Fibroblast of peridontal ligament (primary cell): Measurements from ENCODE around the gene PRICKLE2.
A peak's percentile ranks its signal among the peaks of the same experiment; 100 is the strongest.

Source experiments
- DNase-seq: peaks from one replicate; pipeline ENCODE4 v3.0.0-alpha.2; 2010; ENCODE audit errors: extremely low read depth

The PRICKLE2 gene

DNA sequence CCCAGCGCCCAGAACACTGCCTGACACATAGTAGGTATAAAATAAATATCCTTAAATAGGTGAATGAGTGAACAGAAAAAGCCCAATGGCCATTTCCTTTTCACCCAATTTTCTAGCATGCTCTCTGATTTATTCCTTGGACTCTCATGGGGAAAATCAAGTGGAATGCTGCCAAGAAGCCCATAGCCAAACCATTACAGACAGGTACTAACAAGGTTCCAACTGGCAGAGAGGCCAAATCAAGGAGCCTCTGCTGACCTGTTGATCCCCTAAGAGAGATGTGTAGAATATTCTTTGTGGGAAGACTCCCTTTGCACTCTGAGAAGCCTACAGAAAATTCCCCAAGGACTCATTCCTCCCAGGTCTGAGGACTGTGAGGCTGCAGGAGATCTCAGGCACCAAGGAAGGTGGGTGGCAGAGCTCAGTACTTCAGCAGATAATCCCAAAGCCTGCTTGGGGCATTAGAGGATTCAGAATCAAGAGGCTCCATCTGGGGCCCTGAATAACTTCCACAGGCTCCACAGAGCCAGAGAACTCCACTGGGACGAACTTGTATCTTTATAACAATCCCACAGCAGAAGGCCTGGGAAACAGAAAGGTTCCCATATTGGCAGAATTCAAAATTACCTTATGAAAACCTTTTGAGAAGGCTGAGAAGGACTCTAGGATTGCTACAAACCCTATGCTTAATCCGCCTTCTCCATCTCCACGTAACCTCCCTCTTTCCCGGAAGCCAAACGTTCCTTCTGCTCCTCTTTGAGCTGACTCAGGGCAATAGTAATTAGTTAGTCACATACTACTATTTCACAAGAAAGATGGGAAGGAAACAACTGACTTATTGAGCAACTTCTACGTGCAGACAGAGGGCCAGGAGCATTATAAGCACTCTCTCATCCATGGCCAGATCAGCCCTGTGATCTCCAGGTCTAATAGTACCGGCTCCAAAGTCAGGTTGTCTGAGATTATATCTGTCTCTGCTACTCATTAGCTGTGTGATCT lies 34.5 kb downstream of the PRICKLE2 start:
- peak; percentile 89 for DNase-seq

DNA sequence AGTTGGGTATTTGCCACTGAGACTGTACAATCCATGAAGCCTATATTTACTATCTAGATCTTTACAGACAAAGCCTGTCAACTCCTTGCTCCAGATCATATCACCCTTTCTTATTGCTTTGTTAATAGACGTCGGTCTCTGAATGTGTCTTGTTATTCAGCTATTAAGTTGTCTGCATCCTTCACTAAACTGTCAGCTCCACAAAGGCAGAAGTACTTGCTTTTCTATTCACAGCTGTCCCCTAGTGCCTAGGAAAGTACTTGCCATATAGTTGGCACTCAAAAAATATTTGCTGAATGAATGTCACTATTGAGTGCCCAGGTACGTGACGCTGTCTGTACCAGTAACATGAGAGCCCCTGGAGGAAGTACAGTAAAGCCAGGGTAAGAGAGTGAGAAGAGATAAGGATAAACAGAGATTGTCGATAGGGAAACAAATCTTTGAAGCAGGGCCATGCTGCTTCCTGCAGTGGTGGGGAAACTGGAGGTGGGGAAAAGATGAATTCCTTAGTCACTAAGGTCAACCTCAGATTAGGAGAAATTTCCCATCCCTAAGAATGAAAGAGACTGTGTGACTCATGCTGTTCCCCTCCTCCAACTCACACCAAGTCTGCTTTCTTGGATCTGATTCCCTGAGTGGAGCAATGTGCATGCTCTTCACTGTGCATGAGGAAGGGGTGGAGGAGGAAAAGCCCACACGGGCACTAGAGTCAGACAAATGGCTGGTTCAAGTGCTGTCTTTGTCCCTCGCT lies 36.3 kb downstream of the PRICKLE2 start:
- peak; percentile 86 for DNase-seq

DNA sequence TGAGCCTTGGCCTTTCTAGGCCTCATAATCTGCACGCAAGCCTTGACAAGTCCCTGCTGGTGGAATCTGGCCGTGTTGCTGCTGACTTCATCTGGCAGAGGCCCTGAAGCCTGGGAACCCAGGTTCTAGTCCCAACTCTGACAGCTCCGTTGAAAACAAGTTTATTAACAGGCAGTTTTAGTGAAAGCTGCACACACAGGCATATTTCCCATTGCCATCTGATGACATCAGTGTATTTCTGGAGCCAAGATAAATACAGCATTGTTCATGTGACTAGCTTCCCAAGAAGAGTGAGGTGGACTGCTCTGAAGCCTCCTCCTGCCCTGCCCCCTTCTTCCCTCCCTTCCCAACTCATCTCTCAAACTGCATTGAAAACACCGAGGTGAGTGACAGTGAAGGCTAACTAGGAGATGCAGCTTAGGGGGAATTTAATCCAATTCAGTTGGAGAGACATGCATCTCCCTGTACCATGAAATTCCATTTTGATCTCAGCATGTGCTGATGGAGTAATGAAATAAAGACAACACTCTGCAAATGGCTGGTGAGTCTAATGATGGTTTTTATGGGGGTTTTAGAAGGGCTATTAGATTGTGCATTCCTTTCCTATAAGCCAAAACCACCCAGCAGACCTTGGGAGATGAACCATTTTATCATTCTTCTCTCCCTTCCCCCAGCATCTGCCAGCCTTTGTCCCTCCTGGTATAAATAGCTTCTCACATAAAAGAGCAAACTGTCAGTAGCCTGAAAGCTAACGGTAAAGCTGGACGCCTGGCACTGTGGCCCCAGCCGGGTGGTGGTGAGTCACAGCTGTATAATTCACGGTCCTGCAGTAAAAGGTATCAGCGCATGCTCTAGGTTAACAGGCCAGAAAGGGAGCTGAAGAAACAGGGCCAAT lies 38.0 kb downstream of the PRICKLE2 start:
- peak; percentile 95 for DNase-seq

DNA sequence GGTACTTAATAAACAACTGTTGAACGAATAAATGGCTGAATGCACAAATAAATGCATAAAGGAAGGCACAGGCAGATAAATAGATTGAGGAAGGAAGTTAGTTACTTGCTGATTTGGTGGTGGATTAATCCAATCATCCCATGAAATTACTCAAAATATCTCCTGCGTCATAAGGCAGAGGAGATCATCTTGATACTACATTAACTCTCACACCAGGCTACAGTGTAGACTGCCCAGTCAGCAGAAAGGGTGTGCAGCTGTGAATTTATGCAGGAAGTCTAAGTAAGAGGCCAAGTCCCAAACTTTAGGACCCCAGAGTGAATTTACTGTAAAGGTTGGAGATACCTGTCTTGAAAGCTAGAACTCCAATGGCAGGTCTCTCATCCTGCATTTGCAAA lies 38.6 kb downstream of the PRICKLE2 start:
- no peak for DNase-seq

DNA sequence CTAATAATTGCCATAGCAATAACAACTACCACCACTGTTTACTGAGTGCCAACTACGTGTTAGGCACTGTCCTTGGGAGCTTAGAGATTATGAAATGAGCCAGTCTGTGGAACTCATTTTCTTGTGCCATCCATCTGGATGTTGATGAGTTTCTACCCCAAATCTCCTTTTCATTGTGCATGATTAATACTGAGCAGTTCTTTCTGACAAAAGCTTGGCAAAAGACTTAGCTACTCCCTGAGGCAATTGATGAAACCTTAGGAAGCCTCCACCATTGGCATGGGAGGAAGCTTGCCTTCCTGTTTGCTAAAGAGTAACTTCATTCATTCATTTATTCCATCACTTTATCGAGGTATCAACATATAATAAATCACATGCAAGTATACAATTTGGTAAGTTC lies 39.8 kb downstream of the PRICKLE2 start:
- peak; percentile 40 for DNase-seq

DNA sequence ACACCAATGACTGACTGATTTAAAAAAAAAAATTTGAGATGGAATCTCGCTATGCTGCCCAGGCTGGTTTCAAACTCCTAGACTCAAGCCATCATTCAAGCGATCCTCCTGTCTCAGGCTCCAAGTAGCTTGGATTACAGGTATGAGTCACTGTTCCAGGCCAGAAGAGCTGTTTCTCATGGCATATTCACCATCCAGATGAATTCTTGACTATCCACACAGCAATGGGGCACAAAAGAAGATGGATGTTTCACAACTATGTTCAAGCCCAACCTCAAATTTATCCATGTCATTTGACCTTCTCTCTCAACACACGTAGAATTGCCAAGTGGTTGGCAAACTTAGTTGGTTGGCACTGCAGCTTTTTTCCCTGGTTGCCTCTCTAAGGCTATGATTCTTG lies 40.6 kb downstream of the PRICKLE2 start:
- peak; percentile 72 for DNase-seq

DNA sequence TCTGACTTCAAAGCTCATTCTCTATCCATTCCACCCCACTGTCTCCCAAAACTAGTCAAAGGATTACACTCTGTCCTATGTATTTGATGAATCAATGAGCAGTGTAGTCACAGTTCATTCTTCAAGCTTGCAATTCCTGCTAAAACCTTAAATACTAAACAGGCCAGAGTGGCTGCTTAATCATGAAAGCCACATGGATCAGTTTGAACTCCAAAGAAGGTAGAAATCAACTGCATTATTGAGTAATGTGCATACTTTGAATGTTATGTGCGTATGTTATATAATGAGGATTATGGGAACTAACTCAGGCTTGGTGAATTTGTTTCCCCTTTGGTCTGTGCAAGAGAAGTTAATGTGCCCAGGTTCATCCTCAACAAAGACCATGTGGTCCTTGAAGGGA lies 45.4 kb downstream of the PRICKLE2 start:
- DNase-seq: no peak

DNA sequence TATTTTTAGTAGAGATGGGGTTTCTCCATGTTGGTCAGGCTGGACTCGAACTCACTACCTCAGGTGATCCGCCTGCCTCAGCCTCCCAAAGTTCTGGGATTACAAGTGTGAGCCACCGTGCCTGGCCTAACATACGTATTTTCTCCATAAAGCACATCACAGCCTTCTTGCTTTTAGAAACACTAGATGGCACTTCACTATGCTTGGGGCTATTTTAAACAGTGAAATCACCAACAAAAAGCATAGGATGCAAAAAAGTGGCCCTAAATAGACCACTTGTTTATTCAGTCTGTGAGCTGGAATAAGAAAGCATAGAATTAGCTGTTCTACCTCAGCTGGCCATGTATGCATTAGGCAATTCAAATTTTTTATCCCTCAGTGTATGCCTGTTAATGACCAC lies 46.0 kb downstream of the PRICKLE2 start:
- DNase-seq: no peak

DNA sequence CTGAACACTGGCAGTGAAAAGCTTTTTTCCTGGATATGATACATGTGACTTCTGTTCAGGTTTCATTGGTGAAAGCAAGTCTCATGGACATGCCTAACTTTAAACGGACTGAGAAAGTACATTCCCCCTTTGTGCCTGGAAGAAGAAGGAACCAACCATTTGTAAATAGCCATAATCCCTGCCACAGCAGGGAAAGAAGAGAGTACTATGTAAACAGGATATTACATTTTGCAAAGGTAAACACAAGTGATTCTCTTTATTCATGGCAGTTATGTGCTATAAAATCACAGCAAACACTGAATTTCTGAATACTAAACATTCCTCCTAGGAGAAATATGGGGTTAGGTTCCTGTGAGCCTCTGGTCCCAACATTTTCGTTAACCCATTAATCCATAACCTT lies 46.8 kb downstream of the PRICKLE2 start:
- DNase-seq: no peak

DNA sequence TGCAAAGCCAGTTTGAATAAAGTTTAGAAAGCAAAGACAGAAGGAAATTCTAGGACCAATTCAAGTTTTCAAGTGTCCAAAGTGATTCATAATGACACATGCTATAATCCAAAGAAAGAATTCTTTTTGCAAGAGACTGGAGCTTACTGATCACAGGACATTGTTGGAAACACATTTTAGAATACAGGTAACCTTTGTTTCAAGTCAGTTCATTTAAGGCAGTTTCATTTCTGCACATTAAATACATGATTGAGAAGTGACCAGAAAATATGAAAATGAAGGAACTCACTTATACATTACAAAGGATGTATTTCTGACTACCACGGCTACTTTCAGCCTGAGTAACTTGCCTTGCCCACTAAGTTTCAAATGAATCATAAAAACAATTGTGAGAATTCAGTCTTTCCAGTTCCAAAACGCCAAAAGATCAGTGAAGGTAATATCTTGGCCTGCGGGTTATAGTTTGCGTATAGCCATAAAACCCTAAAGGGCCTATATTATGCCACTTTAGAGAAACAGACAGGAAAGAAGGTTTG lies 48.7 kb downstream of the PRICKLE2 start:
- peak; percentile 44 for DNase-seq

DNA sequence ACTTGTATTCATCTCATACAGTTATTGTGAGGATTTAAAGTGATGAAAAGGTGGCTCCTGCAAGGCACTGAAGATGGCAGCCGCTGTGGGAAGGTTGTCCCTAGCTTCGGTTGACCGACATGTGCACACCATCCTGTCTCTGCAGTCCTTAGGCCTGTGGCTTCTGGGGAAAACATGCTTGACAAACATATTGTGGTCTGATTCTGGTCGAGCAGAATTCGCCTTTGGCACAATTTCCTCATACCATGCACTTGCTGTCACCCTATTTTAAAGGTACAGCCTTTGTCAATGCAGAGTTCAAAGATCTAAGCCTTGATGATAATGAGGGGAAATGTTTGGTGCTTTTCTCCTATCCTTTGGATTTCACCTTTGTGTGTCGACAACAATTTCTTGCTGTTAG lies 50.9 kb downstream of the PRICKLE2 start:
- DNase-seq: no peak

DNA sequence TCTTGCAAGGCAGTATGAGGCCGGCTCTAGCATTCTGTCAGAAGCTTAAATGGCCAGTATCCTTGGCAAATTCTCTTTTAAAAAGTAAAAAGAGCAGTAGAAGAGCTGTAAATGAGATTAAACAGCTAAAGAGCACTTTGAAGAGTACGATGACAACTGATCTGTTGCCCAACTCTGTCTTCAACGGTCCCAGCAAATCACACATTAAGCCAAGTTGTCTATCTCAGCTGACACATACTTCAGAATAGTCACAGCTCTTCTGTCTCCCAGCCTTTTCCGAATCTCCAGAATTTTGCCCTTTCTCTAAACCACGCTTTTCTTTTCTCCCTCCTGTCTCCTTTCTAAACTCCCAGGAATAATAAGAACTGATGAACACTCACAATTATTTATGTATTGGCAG lies 51.7 kb downstream of the PRICKLE2 start:
- DNase-seq: no peak

DNA sequence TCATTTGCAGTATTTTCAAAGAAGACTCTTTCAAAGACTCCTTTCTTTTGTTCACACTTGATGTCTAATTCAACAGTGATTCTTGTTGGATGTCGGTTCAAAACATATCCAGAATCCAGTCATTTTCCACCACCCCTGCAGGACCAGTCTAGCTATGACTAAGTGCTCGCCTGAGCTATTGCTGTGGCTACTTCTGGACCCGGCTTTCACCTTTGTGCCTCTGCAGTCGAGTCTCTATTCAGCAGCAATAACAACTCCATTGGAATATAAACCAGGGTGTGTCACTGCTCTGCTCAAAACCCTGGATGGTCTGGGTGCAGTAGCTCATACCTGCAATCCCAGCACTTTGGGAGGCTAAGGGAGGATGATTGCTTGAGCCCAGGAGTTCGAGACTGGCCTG lies 55.0 kb downstream of the PRICKLE2 start:
- no peak for DNase-seq

DNA sequence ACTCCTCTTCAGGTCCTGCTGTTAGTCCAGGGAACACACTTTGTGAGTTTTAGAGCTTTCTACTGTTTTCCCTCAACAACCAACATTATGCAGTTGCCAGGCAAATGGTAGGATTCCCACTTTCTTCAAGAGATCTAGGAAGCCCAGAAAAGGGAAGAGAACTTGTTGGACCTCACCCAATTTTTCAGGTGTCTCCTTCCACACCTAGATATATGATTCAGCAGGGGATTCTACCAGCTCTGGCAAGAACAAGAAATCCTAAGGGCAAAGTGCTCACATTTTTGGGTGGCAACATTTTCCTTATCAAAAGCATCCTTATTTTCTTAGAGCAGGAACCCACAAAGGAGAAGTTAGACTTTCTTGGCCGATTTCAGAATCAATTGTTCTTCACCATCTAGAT lies 57.4 kb downstream of the PRICKLE2 start:
- DNase-seq: no peak

DNA sequence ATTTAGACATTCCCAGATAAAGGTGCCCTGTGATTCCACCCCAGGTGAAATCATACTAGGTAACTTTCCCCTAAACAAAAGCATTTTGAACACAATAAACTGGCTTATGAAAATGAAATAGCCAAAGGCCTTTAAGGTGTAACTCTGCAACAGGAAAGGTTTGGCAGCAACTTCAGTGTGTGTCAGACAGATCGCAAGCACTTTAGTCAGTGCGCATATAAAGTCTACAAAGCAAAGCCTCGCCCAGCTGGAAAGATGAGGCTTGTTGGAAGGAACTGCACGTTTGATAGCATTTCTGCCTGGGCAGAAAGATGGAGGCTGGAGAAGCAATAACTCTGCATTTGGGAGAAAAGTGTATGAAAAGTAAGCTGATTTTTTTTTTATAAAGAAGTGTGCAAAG lies 57.9 kb downstream of the PRICKLE2 start:
- DNase-seq: no peak

DNA sequence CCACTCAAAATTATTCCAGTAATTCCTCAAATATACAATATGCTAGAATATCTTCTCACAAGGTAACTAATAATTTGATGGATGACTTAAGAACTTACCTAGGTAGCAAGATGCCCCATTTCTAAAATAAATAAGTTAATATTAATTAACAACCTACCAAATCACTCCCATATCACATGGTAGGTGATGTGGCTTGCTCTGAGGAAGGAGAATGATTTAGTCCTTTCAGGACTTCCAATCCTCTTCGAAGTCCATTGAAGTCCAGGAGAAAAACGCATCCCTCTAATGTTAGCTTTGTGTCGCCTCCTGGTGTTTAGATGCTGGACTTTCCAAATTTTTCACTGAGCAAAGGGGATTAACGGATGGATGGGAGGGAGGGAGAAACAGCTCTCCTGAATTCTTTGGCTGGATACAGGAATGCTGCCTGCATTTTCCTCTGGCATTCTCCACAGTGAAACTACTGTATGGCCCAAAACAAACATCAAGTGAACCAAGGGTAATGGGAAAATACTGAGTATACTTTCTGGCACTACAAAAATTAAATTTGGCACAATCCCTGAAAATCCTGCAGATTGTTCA lies 58.6 kb downstream of the PRICKLE2 start:
- peak; percentile 73 for DNase-seq

DNA sequence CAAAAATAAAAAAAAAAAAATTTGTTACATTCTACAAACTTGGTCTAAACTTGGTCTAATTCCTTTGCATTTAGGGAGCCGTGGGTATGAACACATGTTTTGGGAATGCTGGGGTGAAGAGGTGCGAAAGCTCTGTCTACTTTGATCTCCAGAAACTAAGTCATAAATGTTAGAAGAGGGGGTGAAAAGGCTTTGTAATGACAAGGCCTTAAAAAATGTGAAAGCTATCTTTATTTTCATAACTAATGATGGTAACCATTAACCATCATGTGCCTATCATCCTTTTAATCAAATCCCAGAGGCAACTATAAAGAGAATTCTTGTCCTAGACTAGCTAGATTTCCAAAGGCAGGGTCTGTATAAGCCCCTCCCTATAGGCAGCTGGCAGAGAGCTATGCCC lies 60.9 kb downstream of the PRICKLE2 start:
- DNase-seq: no peak

DNA sequence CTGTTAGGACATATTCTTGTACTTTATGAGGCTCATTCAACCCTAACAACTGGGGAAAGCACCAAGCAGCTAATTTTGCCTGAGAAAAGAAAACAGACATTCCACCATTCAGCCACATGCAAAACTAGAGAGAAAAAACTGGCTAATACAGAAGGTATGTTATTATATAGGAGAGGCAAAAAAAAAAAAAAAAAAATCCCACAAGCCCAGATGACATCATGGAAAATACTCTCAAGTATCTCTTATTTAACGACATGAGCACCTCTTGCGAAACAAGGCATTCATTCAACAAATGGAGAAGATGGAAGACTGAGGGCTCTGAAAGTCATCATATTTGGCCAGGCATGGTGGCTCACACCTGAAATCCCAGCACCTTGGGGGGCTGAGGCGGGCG lies 61.5 kb downstream of the PRICKLE2 start:
- peak; percentile 94 for DNase-seq

DNA sequence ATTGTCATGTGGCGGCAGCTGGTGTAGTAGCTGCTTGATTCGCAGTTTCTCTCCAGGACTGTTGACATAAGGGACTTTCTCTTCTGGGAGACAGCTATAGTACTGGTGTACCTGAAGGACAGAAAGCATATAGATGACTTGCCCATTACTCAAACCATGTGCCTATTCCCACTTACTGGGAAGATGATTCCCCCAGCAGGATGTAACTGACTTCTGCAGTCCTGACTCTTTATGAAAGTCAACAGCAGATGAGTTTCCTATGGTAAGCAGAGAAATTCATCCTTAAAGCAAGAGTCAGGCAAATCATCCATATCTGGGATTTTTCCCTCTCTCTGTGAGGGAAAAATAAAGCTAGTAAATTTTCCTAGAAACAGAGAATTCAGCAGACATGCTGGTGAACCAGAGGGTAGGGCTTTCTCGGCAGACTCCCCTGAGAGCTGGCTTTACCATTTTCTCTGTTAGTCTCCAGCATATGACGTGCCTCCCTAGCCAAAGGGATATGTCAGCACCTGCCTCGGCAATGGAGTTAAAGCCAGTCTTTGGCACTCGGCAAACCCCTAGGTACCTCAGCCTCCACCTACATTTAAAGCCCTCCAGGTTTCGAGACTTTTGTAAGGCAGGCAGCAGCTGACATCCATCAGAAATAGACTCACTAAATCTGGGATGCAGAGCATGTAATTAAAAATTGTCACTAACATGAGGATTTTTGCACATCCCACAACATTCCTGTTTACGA lies 62.1 kb downstream of the PRICKLE2 start:
- DNase-seq: no peak

DNA sequence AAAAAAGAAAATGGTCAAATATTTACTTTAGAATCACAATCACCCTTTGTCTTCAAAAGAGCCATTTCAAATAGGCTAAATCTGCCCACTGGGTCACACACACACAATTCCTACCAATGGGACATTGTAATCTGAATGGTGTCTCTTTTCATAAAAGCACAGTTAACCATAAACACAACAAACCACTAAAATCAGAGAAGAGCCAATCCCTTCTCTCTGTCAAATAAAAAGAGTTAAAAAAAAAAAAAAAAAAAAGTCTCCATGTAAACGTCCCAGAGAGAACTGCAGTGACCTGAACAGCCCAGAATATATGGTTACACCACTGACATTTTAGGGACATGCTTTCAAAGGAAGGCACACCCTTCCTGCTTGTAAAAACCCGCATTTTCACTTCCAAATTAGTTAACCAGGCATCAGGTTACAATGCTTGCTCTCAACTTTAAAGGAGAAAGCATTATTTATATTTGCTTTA lies 63.7 kb downstream of the PRICKLE2 start:
- DNase-seq: peak; percentile 62
